ENCODE measurements around the gene TTF2. TPM values are rescaled to one million over a fixed set of nuclear protein-coding genes. Genes with fewer than 3 reads are reported as not detected.

TTF2 gene
- polyA plus RNA-seq, 1 donor from 2014 or later: 2.6 TPM

- Histone ChIP-seq H3K9me3 (ENCODE audit: low read length) (no peaks in the 10 kb centered on the region), H3F3A (ENCODE audit: insufficient read depth, low read length, poor library complexity, severe bottlenecking) (no peaks in the 10 kb centered on the region), H4K20me1 (ENCODE audit: insufficient read depth) (no peaks in the 10 kb centered on the region), H3K4me3 (ENCODE audit: low read length) (peak overlapping the region; percentile 68), H3K4me2 (ENCODE audit: low read length) (peak overlapping the region; percentile 48), H3K36me3 (ENCODE audit: insufficient read depth, low read length) (no peaks in the 10 kb centered on the region), H3K9ac (ENCODE audit: low read length) (peak overlapping the region; percentile 61), H3K27ac (ENCODE audit: low read length) (peak overlapping the region; percentile 2), H3K9me2 (ENCODE audit: insufficient read depth, low read length) (no peaks in the 10 kb centered on the region), H3K27me3 (ENCODE audit: insufficient read depth, low read depth, low read length) (no peaks in the 10 kb centered on the region), H3K79me2 (replicated peaks; ENCODE audit: insufficient read depth, low read length) (no peaks in the 10 kb centered on the region), H2AFZ (ENCODE audit: low read depth, low read length) (peak overlapping the region; percentile 60)
- TF ChIP-seq EP300 (conservative IDR thresholded peaks at IDR 0.05; ENCODE audit: poor library complexity, severe bottlenecking) (no peak), SMC3 (conservative IDR thresholded peaks at IDR 0.05; ENCODE audit: poor library complexity) (no peak), EZH2 (IDR thresholded peaks at IDR 0.05; ENCODE audit: borderline replicate concordance, insufficient read depth, low read length, poor library complexity, severe bottlenecking) (no peak), POLR2AphosphoS5 (IDR thresholded peaks at IDR 0.05) (no peak), TAF1 (IDR thresholded peaks at IDR 0.05; ENCODE audit: low read depth) (no peak), MXI1 (conservative IDR thresholded peaks at IDR 0.05; ENCODE audit: poor library complexity, severe bottlenecking) (no peak)
- TF ChIP-seq, protein P1, sequence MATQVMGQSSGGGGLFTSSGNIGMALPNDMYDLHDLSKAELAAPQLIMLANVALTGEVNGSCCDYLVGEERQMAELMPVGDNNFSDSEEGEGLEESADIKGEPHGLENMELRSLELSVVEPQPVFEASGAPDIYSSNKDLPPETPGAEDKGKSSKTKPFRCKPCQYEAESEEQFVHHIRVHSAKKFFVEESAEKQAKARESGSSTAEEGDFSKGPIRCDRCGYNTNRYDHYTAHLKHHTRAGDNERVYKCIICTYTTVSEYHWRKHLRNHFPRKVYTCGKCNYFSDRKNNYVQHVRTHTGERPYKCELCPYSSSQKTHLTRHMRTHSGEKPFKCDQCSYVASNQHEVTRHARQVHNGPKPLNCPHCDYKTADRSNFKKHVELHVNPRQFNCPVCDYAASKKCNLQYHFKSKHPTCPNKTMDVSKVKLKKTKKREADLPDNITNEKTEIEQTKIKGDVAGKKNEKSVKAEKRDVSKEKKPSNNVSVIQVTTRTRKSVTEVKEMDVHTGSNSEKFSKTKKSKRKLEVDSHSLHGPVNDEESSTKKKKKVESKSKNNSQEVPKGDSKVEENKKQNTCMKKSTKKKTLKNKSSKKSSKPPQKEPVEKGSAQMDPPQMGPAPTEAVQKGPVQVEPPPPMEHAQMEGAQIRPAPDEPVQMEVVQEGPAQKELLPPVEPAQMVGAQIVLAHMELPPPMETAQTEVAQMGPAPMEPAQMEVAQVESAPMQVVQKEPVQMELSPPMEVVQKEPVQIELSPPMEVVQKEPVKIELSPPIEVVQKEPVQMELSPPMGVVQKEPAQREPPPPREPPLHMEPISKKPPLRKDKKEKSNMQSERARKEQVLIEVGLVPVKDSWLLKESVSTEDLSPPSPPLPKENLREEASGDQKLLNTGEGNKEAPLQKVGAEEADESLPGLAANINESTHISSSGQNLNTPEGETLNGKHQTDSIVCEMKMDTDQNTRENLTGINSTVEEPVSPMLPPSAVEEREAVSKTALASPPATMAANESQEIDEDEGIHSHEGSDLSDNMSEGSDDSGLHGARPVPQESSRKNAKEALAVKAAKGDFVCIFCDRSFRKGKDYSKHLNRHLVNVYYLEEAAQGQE (IDR thresholded peaks at IDR 0.05; ENCODE audit: borderline replicate concordance): no peak
- TF ChIP-seq, protein P2, sequence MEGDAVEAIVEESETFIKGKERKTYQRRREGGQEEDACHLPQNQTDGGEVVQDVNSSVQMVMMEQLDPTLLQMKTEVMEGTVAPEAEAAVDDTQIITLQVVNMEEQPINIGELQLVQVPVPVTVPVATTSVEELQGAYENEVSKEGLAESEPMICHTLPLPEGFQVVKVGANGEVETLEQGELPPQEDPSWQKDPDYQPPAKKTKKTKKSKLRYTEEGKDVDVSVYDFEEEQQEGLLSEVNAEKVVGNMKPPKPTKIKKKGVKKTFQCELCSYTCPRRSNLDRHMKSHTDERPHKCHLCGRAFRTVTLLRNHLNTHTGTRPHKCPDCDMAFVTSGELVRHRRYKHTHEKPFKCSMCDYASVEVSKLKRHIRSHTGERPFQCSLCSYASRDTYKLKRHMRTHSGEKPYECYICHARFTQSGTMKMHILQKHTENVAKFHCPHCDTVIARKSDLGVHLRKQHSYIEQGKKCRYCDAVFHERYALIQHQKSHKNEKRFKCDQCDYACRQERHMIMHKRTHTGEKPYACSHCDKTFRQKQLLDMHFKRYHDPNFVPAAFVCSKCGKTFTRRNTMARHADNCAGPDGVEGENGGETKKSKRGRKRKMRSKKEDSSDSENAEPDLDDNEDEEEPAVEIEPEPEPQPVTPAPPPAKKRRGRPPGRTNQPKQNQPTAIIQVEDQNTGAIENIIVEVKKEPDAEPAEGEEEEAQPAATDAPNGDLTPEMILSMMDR (IDR thresholded peaks at IDR 0.05; ENCODE audit: poor library complexity, severe bottlenecking): no peak
Observed at GRCh38 chr1:117120774-117121588, 60.9 kb downstream of the TTF2 start.

- Histone ChIP-seq H2AFZ (ENCODE audit: low read depth, low read length) (peak within 1 kb of the TSS; percentile 60), H3K9me3 (ENCODE audit: low read length) (no peaks in the 10 kb centered on the region), H3K79me2 (replicated peaks; ENCODE audit: insufficient read depth, low read length) (no peaks in the 10 kb centered on the region), H3K4me2 (ENCODE audit: low read length) (peak within 1 kb of the TSS; percentile 48), H3K9me2 (ENCODE audit: insufficient read depth, low read length) (no peaks in the 10 kb centered on the region), H3F3A (ENCODE audit: insufficient read depth, low read length, poor library complexity, severe bottlenecking) (no peaks in the 10 kb centered on the region), H3K27ac (ENCODE audit: low read length) (peak within 1 kb of the TSS; percentile 2), H3K9ac (ENCODE audit: low read length) (peak within 1 kb of the TSS; percentile 61), H4K20me1 (ENCODE audit: insufficient read depth) (no peaks in the 10 kb centered on the region), H3K27me3 (ENCODE audit: insufficient read depth, low read depth, low read length) (no peaks in the 10 kb centered on the region), H3K4me3 (ENCODE audit: low read length) (peak within 1 kb of the TSS; percentile 68), H3K36me3 (ENCODE audit: insufficient read depth, low read length) (no peaks in the 10 kb centered on the region)
- TF ChIP-seq EZH2 (IDR thresholded peaks at IDR 0.05; ENCODE audit: borderline replicate concordance, insufficient read depth, low read length, poor library complexity, severe bottlenecking): no peak
- TF ChIP-seq POLR2AphosphoS5 (IDR thresholded peaks at IDR 0.05): peak; percentile 16
- TF ChIP-seq, protein P2 (IDR thresholded peaks at IDR 0.05; ENCODE audit: poor library complexity, severe bottlenecking): peak; percentile 79
- TF ChIP-seq, protein P1 (IDR thresholded peaks at IDR 0.05; ENCODE audit: borderline replicate concordance): no peak
- no peak for TF ChIP-seq EP300 (conservative IDR thresholded peaks at IDR 0.05; ENCODE audit: poor library complexity, severe bottlenecking)
- no peak for TF ChIP-seq TAF1 (IDR thresholded peaks at IDR 0.05; ENCODE audit: low read depth)
- TF ChIP-seq SMC3 (conservative IDR thresholded peaks at IDR 0.05; ENCODE audit: poor library complexity): peak; percentile 52
- TF ChIP-seq MXI1 (conservative IDR thresholded peaks at IDR 0.05; ENCODE audit: poor library complexity, severe bottlenecking): peak; percentile 26
- TF ChIP-seq RAD21 (conservative IDR thresholded peaks at IDR 0.05): peak; percentile 50
Observed at GRCh38 chr1:117121589-117122329, 61.6 kb downstream of the TTF2 start, which contains the start of gene TRIM45. TSS of gene TRIM45 (minus strand) at chr1:117121749. CDS start at chr1:117121201, 548 bp downstream.

Measured in neural cell (in vitro differentiated cells).